ENCODE measurements around the gene CD80. TPM values are rescaled to one million over a fixed set of nuclear protein-coding genes. Genes with fewer than 3 reads are reported as not detected.
A peak's percentile ranks its signal among the peaks of the same experiment; 100 is the strongest.

The CD80 gene
- total and polyA plus RNA-seq, 2 of the 8 experiments (the other 6 are each of a cell fraction or from before 2014, with no cell fraction given): 0.11 TPM; not detected in 1

- Histone ChIP-seq H2BK5ac (ENCODE audit: low read depth, low read length) (no peak overlapping the region), H2BK15ac (ENCODE audit: low read length) (no peak overlapping the region), H2AFZ (ENCODE audit: low read length) (no peak overlapping the region), H3K79me1 (ENCODE audit: low read depth, low read length) (no peaks in the 10 kb centered on the region), H3K27me3 (replicated peaks in 1 of 4; ENCODE audit: control insufficient read depth in 3 of 4, extremely low read depth in 1 of 4, insufficient read depth in 3 of 4, low read length in 3 of 4) (no peaks in the 10 kb centered on the region), H2BK120ac (replicated peaks; ENCODE audit: low read depth, low read length) (no peak overlapping the region), H3K36me3 (ENCODE audit: control insufficient read depth in 2 of 4, insufficient read depth in 4 of 4, low read length in 3 of 4) (peaks cover 0 to 12% (median 4%) of the 10 kb centered on the region in 4 experiments; a peak in 5 of 8 replicates), H3K79me2 (ENCODE audit: control insufficient read depth in 1 of 2, insufficient read depth in 2 of 2, low read length in 2 of 2) (no peaks in the 10 kb centered on the region), H3K27ac (ENCODE audit: low read depth, low read length) (no peak overlapping the region), H3K18ac (ENCODE audit: extremely low read depth, low read length) (no peak overlapping the region), H3K56ac (replicated peaks; ENCODE audit: insufficient read length, low read depth, low read length) (no peak overlapping the region), H3K23me2 (ENCODE audit: low read depth, low read length) (no peaks in the 10 kb centered on the region), H2BK12ac (ENCODE audit: low read depth, low read length) (no peak overlapping the region), H3K14ac (ENCODE audit: insufficient read length) (no peak overlapping the region), H3K9me3 (ENCODE audit: insufficient read depth in 2 of 2, low read depth in 1 of 2, low read length in 1 of 2) (no peaks in the 10 kb centered on the region), H3K9ac (replicated peaks in 1 of 4; ENCODE audit: extremely low read depth in 1 of 4, low read depth in 3 of 4, low read length in 3 of 4) (no peak overlapping the region), H4K20me1 (replicated peaks in 1 of 2; ENCODE audit: control insufficient read depth in 1 of 2, insufficient read depth in 2 of 2, low read length in 2 of 2) (no peaks in the 10 kb centered on the region), H2AK5ac (ENCODE audit: low read depth, low read length) (no peak overlapping the region), H3K4me1 (replicated peaks in 1 of 4; ENCODE audit: control insufficient read depth in 3 of 4, insufficient read depth in 4 of 4, low read length in 3 of 4) (no peaks in the 10 kb centered on the region), H4K91ac (replicated peaks; ENCODE audit: insufficient read length, low read length) (no peak overlapping the region), H3K4ac (replicated peaks; ENCODE audit: insufficient read length, low read depth, low read length) (no peak overlapping the region), H4K5ac (ENCODE audit: insufficient read length, low read depth, low read length) (no peak overlapping the region), H3K4me2 (ENCODE audit: insufficient read depth in 1 of 2, low read depth in 2 of 2, low read length in 2 of 2) (no peak overlapping the region), H3K4me3 (ENCODE audit: extremely low read depth in 1 of 4, insufficient read depth in 2 of 4, low read depth in 3 of 4, low read length in 4 of 4) (no peak overlapping the region), H2BK20ac (ENCODE audit: low read length) (no peak overlapping the region), H3K23ac (ENCODE audit: insufficient read length) (no peak overlapping the region), H4K8ac (ENCODE audit: extremely low read depth, insufficient read depth, low read length) (no peak overlapping the region)
- TF ChIP-seq RFX5 (IDR thresholded peaks at IDR 0.05; ENCODE audit: borderline replicate concordance, low read depth, low read length): peak; percentile 73
- no peak for TF ChIP-seq CREB1 (IDR thresholded peaks at IDR 0.05)
- CTCF ChIA-PET (ENCODE audit: partially characterized antibody): interaction anchor here (1.3 kb wide), 1 partner anchor 189 kb away, joined by 3 read pairs; no protein-coding TSS in a partner anchor
- no peak for DNase-seq (ENCODE audit: low read depth in 1 of 2, low spot score in 2 of 2)
- WGBS, 2 experiments (ENCODE audit: extremely low coverage in 1 of 2, insufficient coverage in 1 of 2, insufficient read length in 1 of 2, insufficient replicate concordance in 2 of 2, low coverage in 1 of 2, low lambda C conversion rate in 2 of 2, missing lambda C conversion rate in 1 of 2): 82% methylated on average over 2 of the region's 2 CpGs; no CpG with 5 or more reads in 1 of the 2 experiments
- POLR2A ChIA-PET (ENCODE audit: partially characterized antibody): interaction anchor here (0.6 kb wide), 1 partner anchor 1560 kb away, joined by 3 read pairs; no protein-coding TSS in a partner anchor
- peak; percentile 7 for FAIRE-seq
These were observed 67.3 kb downstream of the CD80 start for GRCh38 chr3:119492128-119492527.
